Vagina (tissue), 2 donors: Measurements from ENCODE around the gene SUSD1. TPM values are rescaled to one million over a fixed set of nuclear protein-coding genes. Genes with fewer than 3 reads are reported as not detected.

ENCODE experiments used
- DNase-seq, 2 donors: peaks; one replicate each; pipeline ENCODE4 v3.0.0-alpha.2; 2017; ENCODE audit errors: extremely low spot score in 2 of 2
- H3K27ac ChIP-seq: fragments of 200-600 bp; sonication (generic); one replicate; pipeline ENCODE4 v1.5.1; 2019
- H3K27me3 ChIP-seq: fragments of 200-600 bp; sonication (generic); one replicate; pipeline ENCODE4 v1.5.1; 2019
- H3K36me3 ChIP-seq, 2 donors: fragments of 200-600 bp; sonication (generic); one replicate each; pipeline ENCODE4 v1.5.1; 2017 to 2019
- H3K4me1 ChIP-seq: fragments of 200-600 bp; sonication (generic); one replicate; pipeline ENCODE4 v1.5.1; 2019
- H3K4me3 ChIP-seq, 2 donors: fragments of 200-600 bp; sonication (generic); 1 replicate in 1 of 2; 2 replicates in 1 of 2; pipeline ENCODE4 v1.5.1; 2016 to 2019
- H3K9me3 ChIP-seq: fragments of 200-600 bp; sonication (generic); one replicate; pipeline ENCODE4 v1.5.1; 2019
- CTCF ChIP-seq, 3 experiments: fragments of 450-650 bp in 2 of 3; fragments of 200-600 bp in 1 of 3; sonication (generic) in 1 of 3; IDR thresholded peaks; one replicate each; pipeline ENCODE4 v1.5.1; 2017 to 2019; ENCODE audit warnings: antibody characterized with exemption in 3 of 3, mild to moderate bottlenecking in 2 of 3, moderate library complexity in 2 of 3
- POLR2A ChIP-seq, 2 donors: fragments of 450-650 bp; IDR thresholded peaks; one replicate each; pipeline ENCODE4 v1.6.1; 2017; ENCODE audit warnings: antibody characterized with exemption in 2 of 2, mild to moderate bottlenecking in 2 of 2, moderate library complexity in 2 of 2
- POLR2AphosphoS5 ChIP-seq, 2 donors: sonication (generic); formaldehyde crosslinking; IDR thresholded peaks; one replicate each; pipeline ENCODE4 v1.9.0; 2017; ENCODE audit warnings: antibody characterized with exemption in 2 of 2, mild to moderate bottlenecking in 2 of 2, low read depth in 1 of 2; ENCODE audit not compliant: insufficient read depth in 1 of 2
- intact Hi-C: fragments of 100-400 bp; cut with DNase I; formaldehyde crosslinking; loops from one replicate; pipeline ENCODE4 v1.15.1; 2023
- small RNA-seq: library from RNA; depleted of rRNA; stranded (forward); fragments of <200 nt; gene quantifications from one replicate; pipeline ENCODE3, GENCODE V24; 2016
- total RNA-seq: library from RNA; depleted of rRNA; stranded (reverse); fragments of >200 nt; gene quantifications from one replicate; pipeline ENCODE4 v1.2.3, GENCODE V29; 2016

Gene SUSD1
- total RNA-seq, 1 donor from 2014 or later: 10.8 TPM

- no peak for TF ChIP-seq CTCF (IDR thresholded peaks at IDR 0.05)
- H3K4me1 ChIP-seq: no peaks in the 10 kb centered on the region
- no peaks in the 10 kb centered on the region for H3K27me3 ChIP-seq
- intact Hi-C loops: no loop called here
- H3K9me3 ChIP-seq: no peaks in the 10 kb centered on the region
- no peak overlapping the region for H3K27ac ChIP-seq
- H3K36me3 ChIP-seq: no peaks in the 10 kb centered on the region
- H3K4me3 ChIP-seq: no peak overlapping the region
- no peak for DNase-seq
Observed at GRCh38 chr9:111997831-111998230, 177.3 kb downstream of the SUSD1 start.

GRCh38 chr9:111994831-111995458 lies 180.2 kb downstream of the SUSD1 start:
- Histone ChIP-seq H3K36me3 (no peaks in the 10 kb centered on the region), H3K4me1 (no peaks in the 10 kb centered on the region)
- intact Hi-C loops: no loop called here

GRCh38 chr9:111993319-111993718 lies 181.8 kb downstream of the SUSD1 start:
- intact Hi-C loops: no loop called here
- no peaks in the 10 kb centered on the region for H3K4me1 ChIP-seq
- H3K9me3 ChIP-seq: peaks cover 3% of the 10 kb centered on the region
- no peaks in the 10 kb centered on the region for H3K36me3 ChIP-seq
- H3K4me3 ChIP-seq: no peak overlapping the region
- H3K27me3 ChIP-seq: no peaks in the 10 kb centered on the region
- DNase-seq: no peak
- TF ChIP-seq POLR2AphosphoS5 (IDR thresholded peaks at IDR 0.05; ENCODE audit: insufficient read depth in 1 of 2, low read depth in 1 of 2) (no peak), POLR2A (IDR thresholded peaks at IDR 0.05) (no peak), CTCF (IDR thresholded peaks at IDR 0.05) (no peak)
- no peak overlapping the region for H3K27ac ChIP-seq

More at GRCh38 chr9:111994831-111995458, 180.2 kb downstream of the SUSD1 start:
- no peak overlapping the region for H3K27ac ChIP-seq
- H3K4me3 ChIP-seq: no peak overlapping the region
- H3K9me3 ChIP-seq: peaks cover 3% of the 10 kb centered on the region
- no peak for TF ChIP-seq POLR2AphosphoS5 (IDR thresholded peaks at IDR 0.05; ENCODE audit: insufficient read depth in 1 of 2, low read depth in 1 of 2)
- H3K27me3 ChIP-seq: no peaks in the 10 kb centered on the region
- no peak for DNase-seq

GRCh38 chr9:111992523-111992922 lies 182.6 kb downstream of the SUSD1 start:
- intact Hi-C loops: no loop called here
- H3K27ac ChIP-seq: no peak overlapping the region
- TF ChIP-seq POLR2AphosphoS5 (IDR thresholded peaks at IDR 0.05; ENCODE audit: insufficient read depth in 1 of 2, low read depth in 1 of 2): no peak
- no peak for TF ChIP-seq CTCF (IDR thresholded peaks at IDR 0.05)
- no peak for TF ChIP-seq POLR2A (IDR thresholded peaks at IDR 0.05)

GRCh38 chr9:111991179-111991578 lies 183.9 kb downstream of the SUSD1 start:
- peaks cover 3% of the 10 kb centered on the region for H3K4me1 ChIP-seq
- peaks cover 3% of the 10 kb centered on the region for H3K9me3 ChIP-seq
- no peaks in the 10 kb centered on the region for H3K27me3 ChIP-seq
- no peaks in the 10 kb centered on the region for H3K36me3 ChIP-seq
- intact Hi-C loops: no loop called here
- no peak overlapping the region for H3K4me3 ChIP-seq
- H3K27ac ChIP-seq: no peak overlapping the region
- no peak for DNase-seq
- TF ChIP-seq CTCF (IDR thresholded peaks at IDR 0.05) (no peak), POLR2AphosphoS5 (IDR thresholded peaks at IDR 0.05; ENCODE audit: insufficient read depth in 1 of 2, low read depth in 1 of 2) (no peak), POLR2A (IDR thresholded peaks at IDR 0.05) (no peak)

More at GRCh38 chr9:111992523-111992922, 182.6 kb downstream of the SUSD1 start:
- Histone ChIP-seq H3K27me3 (no peaks in the 10 kb centered on the region), H3K9me3 (peaks cover 3% of the 10 kb centered on the region), H3K4me1 (no peaks in the 10 kb centered on the region), H3K4me3 (no peak overlapping the region), H3K36me3 (no peaks in the 10 kb centered on the region)
- DNase-seq: no peak

Small RNA genes within 50 kb of the gene (small RNA-seq; reads per million reads assigned to genes)
- not detected for gene RF00019
- not detected for gene RNU6-710P
- not detected for gene RNU6-855P

Other genes with a start within 250 kb of the SUSD1 start
- gene PTBP3, start 158.3 kb upstream of the SUSD1 start, total RNA-seq: 58.9 TPM
- 25.8 TPM for gene HSDL2, start 204.8 kb upstream of the SUSD1 start, total RNA-seq